IMR-90 (cell line): ENCODE data around the gene MAP3K15. TPM values are rescaled to one million over a fixed set of nuclear protein-coding genes. Genes with fewer than 3 reads are reported as not detected.

Source experiments
- ATAC-seq: fragments of 200-7000 bp; cut with Tn5 transposase; 2 replicates; pipeline ENCODE4 v1.9.1; 2020; ENCODE audit warnings: low read depth, mild to moderate bottlenecking, moderate library complexity
- BruUV-seq: library from RNA; stranded (reverse); fragments of 400-500 nt; replicated peaks from 2 replicates; lab custom pipeline; 2021; lab: Mats Ljungman, UMichigan
- CTCF ChIA-PET: fragments of 300-600 bp; formaldehyde crosslinking; extraction: SDS; loops from one replicate; lab custom pipeline; 2021; ENCODE audit warnings: antibody characterized with exemption; lab: Yijun Ruan, JAX
- POLR2A ChIA-PET: fragments of 300-600 bp; sonication (Branson Sonifier 250); formaldehyde crosslinking; loops from one replicate; lab custom pipeline; 2022; ENCODE audit warnings: antibody characterized with exemption; ENCODE audit not compliant: unreplicated experiment; lab: Charles Lee
- DNase-seq: peaks from one replicate; pipeline ENCODE4 v3.0.0; 2013
- H2AFZ ChIP-seq: replicated peaks from 2 replicates; pipeline ENCODE3; 2013; ENCODE audit warnings: low read length, mild to moderate bottlenecking; ENCODE audit not compliant: poor library complexity
- H2AK5ac ChIP-seq: 2 replicates; pipeline ENCODE4 v1.6.1; 2013; ENCODE audit warnings: low read depth, low read length, inconsistent platforms
- H2AK9ac ChIP-seq: replicated peaks from 2 replicates; pipeline ENCODE3; 2013; ENCODE audit warnings: mild to moderate bottlenecking, low read depth, low read length, moderate library complexity; ENCODE audit not compliant: poor library complexity
- H2BK120ac ChIP-seq: 2 replicates; pipeline ENCODE4 v1.6.1; 2013; ENCODE audit warnings: low read depth, low read length, inconsistent platforms
- H2BK15ac ChIP-seq: 3 replicates; pipeline ENCODE4 v1.6.1; 2013; ENCODE audit warnings: low read depth, low read length, inconsistent platforms
- H2BK20ac ChIP-seq: 2 replicates; pipeline ENCODE4 v1.6.1; 2013; ENCODE audit warnings: low read depth, mild to moderate bottlenecking, inconsistent platforms, low read length, moderate library complexity
- H2BK5ac ChIP-seq: 2 replicates; pipeline ENCODE4 v1.6.1; 2013; ENCODE audit warnings: mild to moderate bottlenecking, low read depth, low read length, inconsistent platforms; ENCODE audit not compliant: poor library complexity, severe bottlenecking
- H3K14ac ChIP-seq: replicated peaks from 2 replicates; pipeline ENCODE4 v1.6.1; 2013; ENCODE audit warnings: low read depth, low read length, inconsistent platforms
- H3K18ac ChIP-seq: 2 replicates; pipeline ENCODE4 v1.6.1; 2013; ENCODE audit warnings: low read depth, low read length, control low read depth
- H3K23ac ChIP-seq: 2 replicates; pipeline ENCODE4 v1.6.1; 2013; ENCODE audit warnings: low read depth, low read length, inconsistent platforms
- H3K27ac ChIP-seq: 2 replicates; pipeline ENCODE4 v1.5.1; 2013; ENCODE audit warnings: mild to moderate bottlenecking, control low read depth, low read length; ENCODE audit not compliant: insufficient read depth
- H3K27me3 ChIP-seq: 2 replicates; pipeline ENCODE4 v1.6.1; 2013; ENCODE audit warnings: low read length; ENCODE audit not compliant: control insufficient read depth, insufficient read depth
- H3K36me3 ChIP-seq: 2 replicates; pipeline ENCODE4 v1.6.1; 2013; ENCODE audit warnings: low read length, mixed read lengths; ENCODE audit not compliant: control insufficient read depth, insufficient read depth
- H3K4ac ChIP-seq: 2 replicates; pipeline ENCODE4 v1.6.1; 2013; ENCODE audit warnings: low read depth, low read length, inconsistent platforms
- H3K4me1 ChIP-seq: 2 replicates; pipeline ENCODE4 v1.6.1; 2013; ENCODE audit warnings: low read length, mixed read lengths; ENCODE audit not compliant: control insufficient read depth, insufficient read depth
- H3K4me2 ChIP-seq: 2 replicates; pipeline ENCODE4 v1.6.1; 2013; ENCODE audit warnings: low read depth, mild to moderate bottlenecking, control low read depth, low read length, moderate library complexity
- H3K4me3 ChIP-seq: 2 replicates; pipeline ENCODE4 v1.5.1; 2013; ENCODE audit warnings: low read depth, mild to moderate bottlenecking, control low read depth, low read length, moderate library complexity; ENCODE audit not compliant: insufficient read depth
- H3K56ac ChIP-seq: 2 replicates; pipeline ENCODE4 v1.6.1; 2013; ENCODE audit warnings: low read length, inconsistent platforms; ENCODE audit not compliant: insufficient read depth; ENCODE audit errors: extremely low read depth
- H3K79me1 ChIP-seq, 2 experiments: 2 replicates each; pipeline ENCODE4 v1.6.1; 2013; ENCODE audit warnings: low read length in 2 of 2, inconsistent platforms in 1 of 2, low read depth in 1 of 2
- H3K9ac ChIP-seq: 2 replicates; pipeline ENCODE4 v1.6.1; 2013; ENCODE audit warnings: low read depth, low read length, control low read depth
- H3K9me1 ChIP-seq: 2 replicates; pipeline ENCODE4 v1.6.1; 2013; ENCODE audit warnings: low read length, inconsistent platforms; ENCODE audit not compliant: insufficient read depth
- H3K9me3 ChIP-seq: 2 replicates; pipeline ENCODE4 v1.6.1; 2013; ENCODE audit warnings: low read length; ENCODE audit not compliant: control insufficient read depth, insufficient read depth
- H4K20me1 ChIP-seq: 2 replicates; pipeline ENCODE4 v1.6.1; 2013; ENCODE audit warnings: low read length, inconsistent platforms; ENCODE audit not compliant: insufficient read depth
- H4K5ac ChIP-seq: 2 replicates; pipeline ENCODE4 v1.6.1; 2013; ENCODE audit warnings: mild to moderate bottlenecking, low read depth, low read length, control low read depth
- H4K8ac ChIP-seq, 2 experiments: 2 replicates each; pipeline ENCODE4 v1.6.1; 2013; ENCODE audit warnings: low read depth in 2 of 2, low read length in 2 of 2, control low read depth in 1 of 2, inconsistent platforms in 1 of 2
- H4K91ac ChIP-seq: 2 replicates; pipeline ENCODE4 v1.6.1; 2013; ENCODE audit warnings: low read depth, low read length, inconsistent platforms; ENCODE audit not compliant: insufficient read depth
- CEBPB ChIP-seq: IDR thresholded peaks from 2 replicates; pipeline ENCODE4 v1.6.1; 2012; ENCODE audit warnings: low read depth, low read length, improper control_type of control experiment
- SMC3 ChIP-seq: fragments of 150-350 bp; IDR thresholded peaks from 2 replicates; pipeline ENCODE4 v1.6.1; 2016; ENCODE audit warnings: low read depth, mild to moderate bottlenecking, antibody characterized with exemption, low read length, moderate library complexity
- WGBS, 2 experiments: methylation state at CpG; one replicate each; pipeline versions ENCODE4 v1.1.5 to v1.1.7; 2013; ENCODE audit warnings: missing lambda C conversion rate in 2 of 2; ENCODE audit not compliant: insufficient read length in 1 of 2; ENCODE audit errors: extremely low coverage in 2 of 2; 5-methylcytosine and 5-hydroxymethylcytosine counted together
- dilution Hi-C: fragments of 300-500 bp; cut with HindIII; formaldehyde crosslinking; loops from one replicate; pipeline ENCODE4 v1.14.3; 2018; ENCODE audit warnings: low sequenced_read_pairs; ENCODE audit not compliant: unreplicated experiment
- in situ Hi-C: fragments of 300-500 bp; cut with MboI; formaldehyde crosslinking; loops from 3 replicates; pipeline ENCODE4 v1.14.3; 2019; ENCODE audit warnings: low sequenced_read_pairs, inconsistent platforms, mixed read lengths
- intact Hi-C: fragments of 100-400 bp; cut with micrococcal nuclease; formaldehyde crosslinking; loops from 2 replicates; pipeline ENCODE4 v1.10.0; 2022
- polyA plus RNA-seq, 3 experiments: library from polyadenylated mRNA; depleted of rRNA; stranded (reverse); fragments of >200 nt; gene quantifications; 2 replicates each; pipeline ENCODE4 v1.2.3, GENCODE V29; 2012; ENCODE audit warnings: low replicate concordance in 1 of 3
- total RNA-seq: library from RNA; depleted of rRNA; stranded (reverse); fragments of >200 nt; gene quantifications from 2 replicates; pipeline ENCODE4 v1.2.3, GENCODE V29; 2012

Gene MAP3K15
- total and polyA plus RNA-seq, 2 of the 4 experiments (the other 2 are of a cell fraction) = under 0.01 to 0.10 TPM

DNA sequence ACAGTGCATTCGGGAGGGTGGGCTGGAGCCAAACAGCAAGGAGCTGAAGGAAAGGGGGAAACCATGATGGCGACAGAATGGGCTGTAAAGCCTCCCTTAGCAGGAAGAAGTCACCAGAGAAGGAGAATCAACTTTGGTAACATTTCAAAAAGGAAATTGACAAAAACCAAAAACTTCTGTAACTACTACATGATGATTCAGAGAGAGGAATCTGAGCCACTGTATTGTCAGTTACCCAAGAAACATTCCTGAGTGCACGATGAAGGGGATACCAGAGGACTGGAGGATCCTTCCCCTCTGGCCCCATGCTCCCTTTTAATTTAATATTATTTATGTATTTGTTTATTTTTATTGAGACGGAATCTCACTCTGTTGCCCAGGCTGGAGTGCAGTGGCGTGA lies 145.2 kb downstream of the MAP3K15 start:
- Histone ChIP-seq H3K27ac (peak overlapping the region; percentile 69; the same call in 1 of the 2 replicates), H3K4me3 (no peak overlapping the region), H3K14ac (0 out of 2 replicates have a peak overlapping the region, but pooled peaks have one; percentile 14), H3K9ac (no peak overlapping the region), H2BK5ac (peak overlapping the region; percentile 72), H3K56ac (no peak overlapping the region), H3K18ac (no peak overlapping the region), H2BK20ac (no peak overlapping the region), H2BK120ac (peak overlapping the region; percentile 61; the same call in 1 of the 2 replicates), H3K4ac (no peak overlapping the region), H3K4me1 (peaks cover 3% of the 10 kb centered on the region), H4K20me1 (no peaks in the 10 kb centered on the region), H2AK5ac (peak overlapping the region; percentile 24; the same call in 1 of the 2 replicates), H3K79me1 (no peaks in the 10 kb centered on the region), H3K9me3 (no peaks in the 10 kb centered on the region), H2AK9ac (no peak overlapping the region), H3K27me3 (peaks cover 6% of the 10 kb centered on the region; the same call in 1 of the 2 replicates), H4K8ac (peak overlapping the region in 1 of 2 experiments; percentile 22; a peak in 1 of 4 replicates), H3K36me3 (peaks cover 3% of the 10 kb centered on the region), H2AFZ (peak overlapping the region; percentile 34), H4K91ac (peak overlapping the region; percentile 49), H3K23ac (no peak overlapping the region; the same call in 1 of the 2 replicates), H2BK15ac (no peak overlapping the region), H4K5ac (no peak overlapping the region), H3K9me1 (no peaks in the 10 kb centered on the region), H3K4me2 (peak overlapping the region; percentile 76)
- WGBS, 2 experiments = no CpG with 5 or more reads among the region's 5 CpGs
- CTCF ChIA-PET = no interaction called here
- TF ChIP-seq CEBPB = 0 out of 2 replicates have a peak, but pooled peaks have one; percentile 16
- no peak for TF ChIP-seq SMC3
- dilution Hi-C loops (no loop called here), intact Hi-C loops (loop anchor here (2.0 to 10.0 kb wide), 4 partner anchors 521 to 755 kb away; partner anchors contain the start of gene BCLAF3), in situ Hi-C loops (loop anchor here (10.0 to 25.0 kb wide), 4 partner anchors 155 to 617 kb away; partner anchors contain the start of gene BCLAF3)
- POLR2A ChIA-PET = no interaction called here
- peak; percentile 74 for ATAC-seq
- DNase-seq = peak; percentile 58
- BruUV-seq = no TSS peak
